ENCODE results near the gene PINLYP.
"Not testable (repeated sequence)": the region's sequence is repeated elsewhere in the genome, so short reads cannot be mapped to it uniquely, and the experiment has no call there.

The PINLYP gene

GRCh38 chr19:43594710-43595604 lies 19.4 kb downstream of the PINLYP start:
- Histone ChIP-seq H3K9ac (ENCODE audit: low read depth in 1 of 2, low read length in 2 of 2) (peak overlapping the region; percentile 82 to 92), H3K27ac (ENCODE audit: low read depth in 2 of 2, low read length in 2 of 2) (peak overlapping the region; percentile 82 to 98), H3K4me3 (ENCODE audit: low read length in 2 of 2) (peak overlapping the region; percentile 77 to 98), H3K36me3 (ENCODE audit: control insufficient read depth in 2 of 2, insufficient read depth in 2 of 2, low read length in 2 of 2) (peaks cover 8 to 33% of the 10 kb centered on the region in 2 donors), H3K27me3 (ENCODE audit: control insufficient read depth in 2 of 2, insufficient read depth in 2 of 2, low read length in 2 of 2) (no peaks in the 10 kb centered on the region), H3K9me3 (ENCODE audit: control insufficient read depth in 2 of 2, low read length in 2 of 2) (no peaks in the 10 kb centered on the region), H3K4me1 (ENCODE audit: control insufficient read depth in 2 of 2, insufficient read depth in 2 of 2, low read length in 2 of 2) (peaks cover 22 to 30% of the 10 kb centered on the region in 2 donors)

DNA sequence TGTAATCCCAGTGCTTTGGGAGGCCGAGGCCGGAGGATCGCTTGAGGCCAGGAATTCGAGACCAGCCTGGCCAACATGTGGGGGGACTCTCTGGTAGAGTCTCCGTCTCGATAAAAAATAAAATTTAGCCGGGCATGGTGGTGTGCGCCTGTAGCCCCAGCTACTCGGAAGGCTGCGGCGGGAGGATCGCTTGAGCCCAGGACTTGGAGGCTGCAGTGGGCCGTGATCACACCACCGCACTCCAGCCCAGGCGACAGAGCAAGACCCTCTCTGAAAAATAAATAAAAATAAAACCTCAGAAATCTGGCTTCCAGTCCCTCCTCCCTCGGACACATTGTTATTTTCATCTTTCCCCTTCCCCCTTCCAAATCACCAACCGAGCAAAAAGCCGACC lies 20.0 kb downstream of the PINLYP start:
- Histone ChIP-seq H3K27ac (ENCODE audit: low read depth in 2 of 2, low read length in 2 of 2) (peak overlapping the region; percentile 82 to 98), H3K4me1 (ENCODE audit: control insufficient read depth in 2 of 2, insufficient read depth in 2 of 2, low read length in 2 of 2) (peaks cover 22 to 30% of the 10 kb centered on the region in 2 donors), H3K36me3 (ENCODE audit: control insufficient read depth in 2 of 2, insufficient read depth in 2 of 2, low read length in 2 of 2) (peaks cover 11 to 31% of the 10 kb centered on the region in 2 donors), H3K9ac (ENCODE audit: low read depth in 1 of 2, low read length in 2 of 2) (peak overlapping the region; percentile 82 to 92), H3K4me3 (ENCODE audit: low read length in 2 of 2) (peak overlapping the region; percentile 77 to 98), H3K27me3 (ENCODE audit: control insufficient read depth in 2 of 2, insufficient read depth in 2 of 2, low read length in 2 of 2) (no peaks in the 10 kb centered on the region), H3K9me3 (ENCODE audit: control insufficient read depth in 2 of 2, low read length in 2 of 2) (no peaks in the 10 kb centered on the region)

DNA sequence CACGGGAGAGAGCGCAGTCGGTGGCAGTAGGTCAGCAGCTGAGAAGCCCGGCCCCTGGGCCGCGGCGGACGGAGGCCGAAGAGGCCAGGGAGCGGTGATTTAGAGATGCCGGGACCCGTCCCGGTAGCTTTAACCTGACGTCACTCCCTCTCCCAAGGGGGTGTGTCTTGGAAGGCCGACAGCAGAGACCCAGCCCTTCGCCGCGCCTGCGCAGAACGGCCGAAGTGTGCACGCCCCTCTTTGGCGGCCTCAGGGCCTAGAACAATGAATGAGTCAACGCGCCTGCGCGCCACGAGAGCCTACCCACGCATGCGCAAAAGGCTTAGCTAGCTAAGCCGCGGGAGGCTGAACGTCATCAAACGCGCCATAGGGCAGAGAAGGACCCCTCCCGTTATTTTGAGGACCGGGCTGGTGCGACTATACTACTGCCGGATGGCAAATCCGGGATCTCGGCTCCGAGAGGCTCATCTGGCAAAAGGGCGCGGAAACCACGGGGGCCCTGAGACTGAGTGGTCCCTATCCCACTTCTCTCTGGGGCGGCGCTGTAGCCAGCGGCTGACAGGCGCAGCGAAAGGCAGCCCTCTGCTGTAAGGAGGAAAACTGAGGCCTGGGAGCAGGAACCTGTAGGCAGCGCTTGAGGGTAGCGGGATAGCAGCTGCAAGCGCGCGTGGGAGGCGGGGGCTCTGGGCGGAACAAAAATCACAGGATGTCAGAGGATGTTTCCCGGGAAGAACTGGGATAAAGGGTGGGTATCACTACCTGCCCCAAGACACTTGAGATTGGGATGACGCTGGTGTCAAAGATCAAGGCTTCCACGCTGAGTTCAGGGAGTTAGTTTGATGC lies 20.6 kb downstream of the PINLYP start, which contains the start of the genes IRGQ and ZNF576:
Gene IRGQ (minus strand): TSS at position 136 of the 843 bp plus-strand sequence. CDS start 796 bp downstream, outside the sequence.
Gene ZNF576 (plus strand): TSS at position 597 of the 843 bp plus-strand sequence. CDS start 514 bp downstream, outside the sequence.
- no peaks in the 10 kb centered on the region for H3K27me3 ChIP-seq (ENCODE audit: control insufficient read depth in 2 of 2, insufficient read depth in 2 of 2, low read length in 2 of 2)
- peaks cover 13 to 35% of the 10 kb centered on the region in 2 donors for H3K36me3 ChIP-seq (ENCODE audit: control insufficient read depth in 2 of 2, insufficient read depth in 2 of 2, low read length in 2 of 2)
- peak within 1 kb of the TSS; percentile 92 to 98 for H3K9ac ChIP-seq (ENCODE audit: low read depth in 1 of 2, low read length in 2 of 2)
- H3K9me3 ChIP-seq (ENCODE audit: control insufficient read depth in 2 of 2, low read length in 2 of 2), result no peaks in the 10 kb centered on the region
- H3K27ac ChIP-seq (ENCODE audit: low read depth in 2 of 2, low read length in 2 of 2), result peak within 1 kb of the TSS; percentile 97 to 98
- H3K4me3 ChIP-seq (ENCODE audit: low read length in 2 of 2), result peak within 1 kb of the TSS; percentile 84 to 98
- H3K4me1 ChIP-seq (ENCODE audit: control insufficient read depth in 2 of 2, insufficient read depth in 2 of 2, low read length in 2 of 2), result peaks cover 22 to 30% of the 10 kb centered on the region in 2 donors

- peaks cover 16 to 34% of the 10 kb centered on the region in 2 donors for H3K36me3 ChIP-seq (ENCODE audit: control insufficient read depth in 2 of 2, insufficient read depth in 2 of 2, low read length in 2 of 2)
- H3K4me1 ChIP-seq (ENCODE audit: control insufficient read depth in 2 of 2, insufficient read depth in 2 of 2, low read length in 2 of 2), result peaks cover 22 to 30% of the 10 kb centered on the region in 2 donors
- H3K27me3 ChIP-seq (ENCODE audit: control insufficient read depth in 2 of 2, insufficient read depth in 2 of 2, low read length in 2 of 2), result no peaks in the 10 kb centered on the region
- peak overlapping the region; percentile 88 to 98 for H3K9ac ChIP-seq (ENCODE audit: low read depth in 1 of 2, low read length in 2 of 2)
- peak overlapping the region; percentile 97 to 98 for H3K27ac ChIP-seq (ENCODE audit: low read depth in 2 of 2, low read length in 2 of 2)
- H3K4me3 ChIP-seq (ENCODE audit: low read length in 2 of 2), result peak overlapping the region; percentile 84 to 98
- H3K9me3 ChIP-seq (ENCODE audit: control insufficient read depth in 2 of 2, low read length in 2 of 2), result no peaks in the 10 kb centered on the region
These were observed 21.4 kb downstream of the PINLYP start for GRCh38 chr19:43596842-43597461.

- H3K36me3 ChIP-seq (ENCODE audit: control insufficient read depth in 2 of 2, insufficient read depth in 2 of 2, low read length in 2 of 2), result peaks cover 16 to 28% of the 10 kb centered on the region in 2 donors
- H3K9ac ChIP-seq (ENCODE audit: low read depth in 1 of 2, low read length in 2 of 2), result peak overlapping the region in 1 of 2 donors; percentile 2
- peaks cover 22 to 30% of the 10 kb centered on the region in 2 donors for H3K4me1 ChIP-seq (ENCODE audit: control insufficient read depth in 2 of 2, insufficient read depth in 2 of 2, low read length in 2 of 2)
- no peaks in the 10 kb centered on the region for H3K27me3 ChIP-seq (ENCODE audit: control insufficient read depth in 2 of 2, insufficient read depth in 2 of 2, low read length in 2 of 2)
- no peak overlapping the region for H3K27ac ChIP-seq (ENCODE audit: low read depth in 2 of 2, low read length in 2 of 2)
- peak overlapping the region in 1 of 2 donors; percentile 98 for H3K4me3 ChIP-seq (ENCODE audit: low read length in 2 of 2)
- H3K9me3 ChIP-seq (ENCODE audit: control insufficient read depth in 2 of 2, low read length in 2 of 2), result no peaks in the 10 kb centered on the region
These were observed 22.3 kb downstream of the PINLYP start for GRCh38 chr19:43597876-43598275.

- Histone ChIP-seq H3K4me1 (ENCODE audit: control insufficient read depth in 2 of 2, insufficient read depth in 2 of 2, low read length in 2 of 2) (peaks cover 18 to 30% of the 10 kb centered on the region in 2 donors), H3K9ac (ENCODE audit: low read depth in 1 of 2, low read length in 2 of 2) (no peak overlapping the region), H3K4me3 (ENCODE audit: low read length in 2 of 2) (no peak overlapping the region), H3K27me3 (ENCODE audit: control insufficient read depth in 2 of 2, insufficient read depth in 2 of 2, low read length in 2 of 2) (no peaks in the 10 kb centered on the region), H3K9me3 (ENCODE audit: control insufficient read depth in 2 of 2, low read length in 2 of 2) (no peaks in the 10 kb centered on the region), H3K36me3 (ENCODE audit: control insufficient read depth in 2 of 2, insufficient read depth in 2 of 2, low read length in 2 of 2) (peaks cover 16 to 20% of the 10 kb centered on the region in 2 donors), H3K27ac (ENCODE audit: low read depth in 2 of 2, low read length in 2 of 2) (no peak overlapping the region)
These were observed 23.0 kb downstream of the PINLYP start for GRCh38 chr19:43598445-43599240.

GRCh38 chr19:43599635-43600295 lies 24.2 kb downstream of the PINLYP start:
- Histone ChIP-seq H3K4me1 (ENCODE audit: control insufficient read depth in 2 of 2, insufficient read depth in 2 of 2, low read length in 2 of 2) (peaks cover 14 to 23% of the 10 kb centered on the region in 2 donors), H3K4me3 (ENCODE audit: low read length in 2 of 2) (no peak overlapping the region), H3K27me3 (ENCODE audit: control insufficient read depth in 2 of 2, insufficient read depth in 2 of 2, low read length in 2 of 2) (no peaks in the 10 kb centered on the region), H3K9ac (ENCODE audit: low read depth in 1 of 2, low read length in 2 of 2) (no peak overlapping the region), H3K36me3 (ENCODE audit: control insufficient read depth in 2 of 2, insufficient read depth in 2 of 2, low read length in 2 of 2) (peaks cover 16 to 18% of the 10 kb centered on the region in 2 donors), H3K27ac (ENCODE audit: low read depth in 2 of 2, low read length in 2 of 2) (no peak overlapping the region), H3K9me3 (ENCODE audit: control insufficient read depth in 2 of 2, low read length in 2 of 2) (no peaks in the 10 kb centered on the region)

GRCh38 chr19:43600326-43600725 lies 24.7 kb downstream of the PINLYP start:
- not testable (repeated sequence) for H3K9me3 ChIP-seq (ENCODE audit: control insufficient read depth in 2 of 2, low read length in 2 of 2); H3K27me3 ChIP-seq (ENCODE audit: control insufficient read depth in 2 of 2, insufficient read depth in 2 of 2, low read length in 2 of 2); H3K27ac ChIP-seq (ENCODE audit: low read depth in 2 of 2, low read length in 2 of 2); H3K9ac ChIP-seq (ENCODE audit: low read depth in 1 of 2, low read length in 2 of 2); H3K4me3 ChIP-seq (ENCODE audit: low read length in 2 of 2)
- H3K36me3 ChIP-seq (ENCODE audit: control insufficient read depth in 2 of 2, insufficient read depth in 2 of 2, low read length in 2 of 2), result peaks cover 16 to 18% of the 10 kb centered on the region in 2 donors
- H3K4me1 ChIP-seq (ENCODE audit: control insufficient read depth in 2 of 2, insufficient read depth in 2 of 2, low read length in 2 of 2), result peaks cover 12 to 17% of the 10 kb centered on the region in 2 donors

Measured in mucosa of rectum (tissue), 2 donors.